ENCODE results near the gene CDRT4.

Gene CDRT4

DNA sequence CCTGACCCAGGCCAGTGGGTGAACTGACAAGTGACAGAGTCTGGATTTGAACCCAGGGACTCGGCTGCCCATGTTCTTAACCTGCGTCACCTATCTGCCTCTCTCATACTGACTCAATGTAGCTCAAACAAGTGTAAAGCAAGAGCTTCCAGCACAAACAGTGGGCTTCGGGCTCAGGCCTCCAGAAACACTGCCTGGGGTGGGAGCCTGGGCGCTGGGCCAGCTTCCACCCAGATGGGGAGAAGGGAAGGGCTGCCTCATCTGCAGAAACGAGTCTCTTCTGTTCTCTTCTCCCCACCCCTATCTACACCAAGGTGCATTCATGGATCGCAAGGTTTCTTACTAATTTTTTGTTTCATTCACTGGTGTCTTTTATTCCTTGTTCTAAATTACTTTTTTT lies 1.3 kb downstream of the CDRT4 start:
- Histone ChIP-seq H2AFZ (ENCODE audit: low read depth, low read length) (no peak overlapping the region), H3K9ac (ENCODE audit: low read length) (no peak overlapping the region), H3K27me3 (ENCODE audit: low read depth, low read length) (no peaks in the 10 kb centered on the region), H3K27ac (ENCODE audit: low read length) (no peak overlapping the region), H3K9me3 (ENCODE audit: insufficient read depth, low read length) (no peaks in the 10 kb centered on the region), H3K79me2 (ENCODE audit: low read length) (no peaks in the 10 kb centered on the region), H3K4me3 (ENCODE audit: low read length) (no peak overlapping the region), H3K4me1 (ENCODE audit: low read length) (no peaks in the 10 kb centered on the region), H3K36me3 (replicated peaks; ENCODE audit: low read depth, low read length) (no peaks in the 10 kb centered on the region), H3K4me2 (ENCODE audit: low read length) (no peak overlapping the region), H4K20me1 (ENCODE audit: insufficient read depth, low read length) (no peaks in the 10 kb centered on the region)
- TF ChIP-seq, protein P1, sequence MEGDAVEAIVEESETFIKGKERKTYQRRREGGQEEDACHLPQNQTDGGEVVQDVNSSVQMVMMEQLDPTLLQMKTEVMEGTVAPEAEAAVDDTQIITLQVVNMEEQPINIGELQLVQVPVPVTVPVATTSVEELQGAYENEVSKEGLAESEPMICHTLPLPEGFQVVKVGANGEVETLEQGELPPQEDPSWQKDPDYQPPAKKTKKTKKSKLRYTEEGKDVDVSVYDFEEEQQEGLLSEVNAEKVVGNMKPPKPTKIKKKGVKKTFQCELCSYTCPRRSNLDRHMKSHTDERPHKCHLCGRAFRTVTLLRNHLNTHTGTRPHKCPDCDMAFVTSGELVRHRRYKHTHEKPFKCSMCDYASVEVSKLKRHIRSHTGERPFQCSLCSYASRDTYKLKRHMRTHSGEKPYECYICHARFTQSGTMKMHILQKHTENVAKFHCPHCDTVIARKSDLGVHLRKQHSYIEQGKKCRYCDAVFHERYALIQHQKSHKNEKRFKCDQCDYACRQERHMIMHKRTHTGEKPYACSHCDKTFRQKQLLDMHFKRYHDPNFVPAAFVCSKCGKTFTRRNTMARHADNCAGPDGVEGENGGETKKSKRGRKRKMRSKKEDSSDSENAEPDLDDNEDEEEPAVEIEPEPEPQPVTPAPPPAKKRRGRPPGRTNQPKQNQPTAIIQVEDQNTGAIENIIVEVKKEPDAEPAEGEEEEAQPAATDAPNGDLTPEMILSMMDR (IDR thresholded peaks at IDR 0.05; ENCODE audit: low read depth, low read length): no peak
- no peak for TF ChIP-seq EZH2phosphoT487 (IDR thresholded peaks at IDR 0.05; ENCODE audit: low read depth)

DNA sequence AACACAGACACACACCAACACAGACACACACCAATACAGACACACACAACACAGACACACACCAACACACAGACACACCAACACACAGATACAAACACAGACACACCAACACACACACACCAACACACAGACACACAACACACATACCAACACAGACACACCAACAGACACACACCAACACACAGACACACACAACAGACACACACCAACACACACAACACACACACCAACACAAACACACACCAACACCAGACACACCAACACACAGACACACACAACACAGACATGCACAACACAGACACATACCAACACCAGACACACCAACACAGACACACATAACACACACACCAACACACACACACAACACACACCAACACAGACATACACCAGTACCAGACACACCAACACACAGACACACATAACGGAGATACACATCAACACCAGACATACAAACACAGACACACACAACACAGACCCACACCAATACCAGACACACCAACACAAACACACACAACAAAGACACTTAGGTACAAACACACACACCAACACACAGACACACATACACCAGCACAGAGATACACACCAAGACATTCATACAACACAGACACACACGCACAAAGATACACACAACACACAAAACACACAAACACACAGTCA lies 2.2 kb downstream of the CDRT4 start:
- no peak overlapping the region for H3K4me3 ChIP-seq (ENCODE audit: low read length)
- H3K9me3 ChIP-seq (ENCODE audit: insufficient read depth, low read length): no peaks in the 10 kb centered on the region
- H3K27me3 ChIP-seq (ENCODE audit: low read depth, low read length): no peaks in the 10 kb centered on the region
- no peak overlapping the region for H3K4me2 ChIP-seq (ENCODE audit: low read length)
- no peaks in the 10 kb centered on the region for H4K20me1 ChIP-seq (ENCODE audit: insufficient read depth, low read length)
- no peak overlapping the region for H2AFZ ChIP-seq (ENCODE audit: low read depth, low read length)
- no peak overlapping the region for H3K9ac ChIP-seq (ENCODE audit: low read length)
- H3K36me3 ChIP-seq (replicated peaks; ENCODE audit: low read depth, low read length): no peaks in the 10 kb centered on the region
- H3K79me2 ChIP-seq (ENCODE audit: low read length): no peaks in the 10 kb centered on the region
- H3K4me1 ChIP-seq (ENCODE audit: low read length): no peaks in the 10 kb centered on the region
- H3K27ac ChIP-seq (ENCODE audit: low read length): no peak overlapping the region
- TF ChIP-seq, protein P1 (IDR thresholded peaks at IDR 0.05; ENCODE audit: low read depth, low read length): no peak
- TF ChIP-seq EZH2phosphoT487 (IDR thresholded peaks at IDR 0.05; ENCODE audit: low read depth): no peak

DNA sequence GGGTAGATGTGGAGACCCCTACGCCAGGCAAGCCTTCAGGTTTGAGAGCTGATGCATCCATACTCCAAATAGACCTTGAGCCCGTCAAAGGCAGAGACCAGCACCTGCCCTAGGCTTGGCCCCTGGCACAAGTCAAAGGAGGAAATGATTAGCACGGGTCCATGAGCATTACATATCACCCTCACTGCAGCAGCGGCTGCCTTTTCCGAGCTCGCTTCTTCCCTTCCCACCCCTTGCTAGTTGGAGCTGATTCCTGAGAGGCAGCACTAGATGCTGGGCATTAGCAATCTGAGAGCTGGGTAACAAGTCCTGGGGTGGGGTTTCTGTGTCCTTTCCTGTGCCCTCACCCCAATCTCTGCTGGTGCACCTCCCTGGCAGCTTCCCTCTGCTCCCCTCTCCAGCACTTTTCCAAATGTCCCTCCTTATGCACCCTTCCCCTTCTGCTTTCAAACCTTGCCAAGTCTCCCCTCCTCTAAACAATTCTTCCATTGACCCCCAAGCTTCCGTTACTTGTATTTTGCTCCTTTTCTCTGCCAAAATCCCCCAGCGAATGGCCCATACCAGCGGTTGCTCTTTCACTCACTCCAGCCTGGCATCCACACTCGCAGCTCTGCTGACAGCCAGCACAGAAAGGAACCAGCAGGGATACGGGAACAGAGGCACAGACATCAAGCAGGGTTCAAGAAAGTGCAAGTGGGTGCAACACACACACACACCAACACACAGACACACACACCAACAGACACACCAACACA lies 3.0 kb downstream of the CDRT4 start:
- Histone ChIP-seq H3K27ac (ENCODE audit: low read length) (no peak overlapping the region), H2AFZ (ENCODE audit: low read depth, low read length) (no peak overlapping the region), H3K27me3 (ENCODE audit: low read depth, low read length) (no peaks in the 10 kb centered on the region), H3K4me3 (ENCODE audit: low read length) (no peak overlapping the region), H3K4me2 (ENCODE audit: low read length) (no peak overlapping the region), H4K20me1 (ENCODE audit: insufficient read depth, low read length) (no peaks in the 10 kb centered on the region), H3K4me1 (ENCODE audit: low read length) (no peaks in the 10 kb centered on the region), H3K9me3 (ENCODE audit: insufficient read depth, low read length) (no peaks in the 10 kb centered on the region), H3K79me2 (ENCODE audit: low read length) (no peaks in the 10 kb centered on the region), H3K9ac (ENCODE audit: low read length) (no peak overlapping the region), H3K36me3 (replicated peaks; ENCODE audit: low read depth, low read length) (no peaks in the 10 kb centered on the region)
- TF ChIP-seq EZH2phosphoT487 (IDR thresholded peaks at IDR 0.05; ENCODE audit: low read depth): no peak
- TF ChIP-seq, protein P1 (IDR thresholded peaks at IDR 0.05; ENCODE audit: low read depth, low read length): no peak

DNA sequence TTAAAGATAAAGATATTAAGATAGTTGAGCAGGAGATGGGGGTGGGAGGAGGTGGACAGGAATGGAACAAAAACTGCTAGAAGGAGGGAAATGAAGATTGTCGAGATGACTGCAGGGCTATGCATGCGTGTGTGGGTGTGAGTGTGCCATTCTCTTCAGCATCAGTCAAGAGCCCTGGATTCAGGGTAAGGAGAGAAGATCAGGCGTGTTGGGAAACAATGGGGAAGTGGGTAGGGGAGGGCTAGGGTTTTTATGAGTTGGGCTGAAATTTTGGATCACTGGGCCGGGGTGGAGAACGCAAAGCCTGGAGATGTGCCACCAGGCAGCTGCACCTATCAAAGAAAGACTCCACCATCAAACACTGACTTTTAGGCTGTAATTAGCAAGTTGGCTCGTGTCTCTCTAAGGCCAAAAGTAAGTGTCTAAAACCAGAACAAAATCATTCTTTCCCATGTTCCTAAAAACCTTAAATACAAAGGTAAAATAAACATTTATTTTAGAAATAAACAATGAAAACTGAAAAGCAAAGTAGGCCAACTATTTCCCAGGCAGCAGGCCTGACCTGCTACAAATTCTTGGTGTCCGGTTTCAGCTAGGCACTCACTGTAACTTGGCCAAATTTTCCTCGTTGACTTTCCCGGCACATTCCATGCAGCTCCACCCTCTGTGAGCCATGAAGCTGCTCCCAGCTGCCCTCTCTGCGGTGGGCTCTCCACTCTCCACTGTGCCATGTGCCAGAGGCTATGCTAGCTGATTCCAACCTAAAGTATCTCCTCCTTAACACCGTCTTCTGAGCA lies 4.2 kb downstream of the CDRT4 start:
- no peaks in the 10 kb centered on the region for H3K27me3 ChIP-seq (ENCODE audit: low read depth, low read length)
- H3K4me3 ChIP-seq (ENCODE audit: low read length): no peak overlapping the region
- H3K36me3 ChIP-seq (replicated peaks; ENCODE audit: low read depth, low read length): no peaks in the 10 kb centered on the region
- no peaks in the 10 kb centered on the region for H3K79me2 ChIP-seq (ENCODE audit: low read length)
- H3K4me1 ChIP-seq (ENCODE audit: low read length): no peaks in the 10 kb centered on the region
- no peak overlapping the region for H3K9ac ChIP-seq (ENCODE audit: low read length)
- H4K20me1 ChIP-seq (ENCODE audit: insufficient read depth, low read length): no peaks in the 10 kb centered on the region
- no peak overlapping the region for H3K4me2 ChIP-seq (ENCODE audit: low read length)
- no peak overlapping the region for H3K27ac ChIP-seq (ENCODE audit: low read length)
- TF ChIP-seq EZH2phosphoT487 (IDR thresholded peaks at IDR 0.05; ENCODE audit: low read depth): no peak
- TF ChIP-seq, protein P1 (IDR thresholded peaks at IDR 0.05; ENCODE audit: low read depth, low read length): no peak
- H3K9me3 ChIP-seq (ENCODE audit: insufficient read depth, low read length): no peaks in the 10 kb centered on the region
- no peak overlapping the region for H2AFZ ChIP-seq (ENCODE audit: low read depth, low read length)
